NB4 (cell line): ENCODE results near the gene RBMS1.

Experiments used
- CTCF ChIP-seq: IDR thresholded peaks from one replicate; pipeline ENCODE4 v1.5.1; 2012; ENCODE audit warnings: low read depth, low read length
- POLR2A ChIP-seq: IDR thresholded peaks from 2 replicates; pipeline ENCODE4 v1.6.1; 2011; ENCODE audit warnings: mild to moderate bottlenecking; ENCODE audit not compliant: insufficient read length; ENCODE audit errors: extremely low read depth

GRCh38 chr2:160409480-160409879, 84.1 kb downstream of the RBMS1 start:
- TF ChIP-seq CTCF, result no peak
- no peak for TF ChIP-seq POLR2A
